HUES6 (cell line): ENCODE data around the gene MAP3K5.

Experiments
- H3K27ac ChIP-seq: 2 replicates; pipeline ENCODE4 v1.7.0; 2013; ENCODE audit warnings: low read depth, mild to moderate bottlenecking, low read length, inconsistent platforms
- H3K27me3 ChIP-seq: 2 replicates; pipeline ENCODE4 v1.6.1; 2013; ENCODE audit warnings: low read length; ENCODE audit not compliant: control insufficient read depth, insufficient read depth
- H3K36me3 ChIP-seq: 2 replicates; pipeline ENCODE4 v1.6.1; 2013; ENCODE audit warnings: low read length; ENCODE audit not compliant: control insufficient read depth, insufficient read depth
- H3K4me1 ChIP-seq: 2 replicates; pipeline ENCODE4 v1.6.1; 2013; ENCODE audit warnings: low read length; ENCODE audit not compliant: control insufficient read depth, insufficient read depth
- H3K4me3 ChIP-seq: 2 replicates; pipeline ENCODE4 v1.5.1; 2013; ENCODE audit warnings: low read depth, low read length
- H3K9ac ChIP-seq: one replicate; pipeline ENCODE4 v1.6.1; 2013; ENCODE audit warnings: mild to moderate bottlenecking, low read length
- H3K9me3 ChIP-seq: 2 replicates; pipeline ENCODE4 v1.6.1; 2013; ENCODE audit warnings: low read depth, low read length; ENCODE audit not compliant: control insufficient read depth, insufficient read depth

The MAP3K5 gene

DNA sequence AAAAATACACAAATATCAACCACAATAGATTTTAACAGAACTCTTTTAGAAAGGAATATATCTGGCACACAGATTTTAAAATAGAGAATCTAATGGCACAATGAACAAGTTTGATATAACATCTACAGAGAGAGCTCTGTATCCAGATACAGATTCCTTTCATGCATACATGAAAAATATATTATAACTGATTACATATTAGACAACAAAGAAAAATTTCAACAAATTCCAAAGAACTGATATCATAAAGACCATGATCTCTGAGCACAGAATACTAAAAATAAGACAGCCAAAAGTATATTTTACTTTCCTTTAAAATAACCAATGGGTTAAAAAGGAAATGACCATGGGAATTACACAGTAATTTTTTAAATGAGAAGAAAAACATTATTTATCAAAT is 167.9 kb downstream of the MAP3K5 start:
- no peaks in the 10 kb centered on the region; the same call in 1 of the 2 replicates for H3K4me1 ChIP-seq
- H3K27me3 ChIP-seq, result no peaks in the 10 kb centered on the region
- no peaks in the 10 kb centered on the region for H3K36me3 ChIP-seq
- no peak overlapping the region for H3K27ac ChIP-seq
- no peaks in the 10 kb centered on the region for H3K9me3 ChIP-seq
- H3K4me3 ChIP-seq, result no peak overlapping the region
- no peak overlapping the region for H3K9ac ChIP-seq

DNA sequence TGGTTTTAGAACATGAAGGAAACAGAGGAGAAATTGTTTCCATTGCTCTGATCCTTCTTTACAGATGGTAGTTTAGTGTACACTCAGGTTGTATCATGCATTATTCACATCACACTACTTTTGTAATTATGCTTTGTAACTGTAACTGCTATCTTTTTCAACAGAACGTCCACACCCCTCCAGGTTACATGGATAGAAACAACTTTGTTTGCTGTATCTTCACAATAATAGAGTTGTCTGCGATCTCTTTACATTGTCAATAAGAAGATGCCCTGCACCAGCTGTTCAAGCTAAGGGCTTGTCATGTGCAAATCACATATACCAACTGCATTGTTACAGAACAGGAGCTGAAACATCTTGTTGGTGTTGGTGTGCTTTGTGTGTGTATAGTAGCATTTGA is 174.2 kb downstream of the MAP3K5 start:
- Histone ChIP-seq H3K4me1 (peaks cover 21% of the 10 kb centered on the region), H3K4me3 (no peak overlapping the region), H3K27ac (no peak overlapping the region), H3K36me3 (no peaks in the 10 kb centered on the region), H3K9me3 (no peaks in the 10 kb centered on the region), H3K9ac (no peak overlapping the region), H3K27me3 (no peaks in the 10 kb centered on the region)

- Histone ChIP-seq H3K36me3 (no peaks in the 10 kb centered on the region), H3K4me1 (peaks cover 33% of the 10 kb centered on the region), H3K4me3 (no peak overlapping the region), H3K27ac (no peak overlapping the region), H3K27me3 (no peaks in the 10 kb centered on the region), H3K9me3 (no peaks in the 10 kb centered on the region), H3K9ac (no peak overlapping the region)
Measured at GRCh38 chr6:136616527-136616926, 175.8 kb downstream of the MAP3K5 start.

DNA sequence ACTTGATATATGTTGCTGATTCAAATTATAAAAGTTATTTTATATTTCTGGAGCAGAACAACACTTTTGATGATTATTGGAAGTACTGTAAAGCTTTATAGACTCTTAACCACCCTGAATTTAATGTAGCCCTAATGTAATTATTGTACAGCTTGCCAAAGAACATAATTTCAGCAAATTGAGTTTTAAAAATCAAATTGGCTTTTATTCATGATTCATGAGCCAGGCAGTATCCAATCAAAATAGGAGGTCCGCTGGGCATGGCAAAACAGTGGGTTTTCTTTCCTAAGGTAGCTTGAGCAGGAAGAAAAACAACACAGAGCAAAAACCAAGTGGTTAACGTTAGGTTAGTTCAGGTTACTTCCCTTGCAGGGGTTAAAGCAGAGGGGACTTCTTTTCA is 177.3 kb downstream of the MAP3K5 start:
- no peaks in the 10 kb centered on the region for H3K36me3 ChIP-seq
- no peak overlapping the region for H3K4me3 ChIP-seq
- no peaks in the 10 kb centered on the region for H3K9me3 ChIP-seq
- H3K9ac ChIP-seq, result no peak overlapping the region
- H3K27ac ChIP-seq, result no peak overlapping the region
- H3K27me3 ChIP-seq, result no peaks in the 10 kb centered on the region
- peaks cover 43% of the 10 kb centered on the region for H3K4me1 ChIP-seq

DNA sequence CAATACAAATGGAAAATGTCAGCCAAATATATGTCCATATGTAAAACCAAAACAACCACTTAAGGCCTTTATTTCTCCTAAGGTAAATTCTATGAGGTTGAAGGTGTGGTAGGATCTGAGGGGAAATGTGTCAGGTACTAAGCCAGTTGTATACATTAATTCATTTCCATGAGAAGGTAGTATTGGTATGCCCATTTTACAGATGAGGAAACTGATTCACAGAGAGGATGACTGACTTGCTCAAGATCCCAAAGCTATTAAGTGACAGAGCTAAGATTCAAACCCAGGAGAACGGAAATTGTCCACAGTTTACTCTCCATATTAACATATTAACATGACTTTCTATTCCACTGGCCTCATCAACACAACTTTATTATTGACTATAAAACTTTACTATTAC is 177.9 kb downstream of the MAP3K5 start:
- H3K27me3 ChIP-seq, result no peaks in the 10 kb centered on the region
- H3K9ac ChIP-seq, result no peak overlapping the region
- H3K27ac ChIP-seq, result no peak overlapping the region
- peaks cover 48% of the 10 kb centered on the region for H3K4me1 ChIP-seq
- H3K36me3 ChIP-seq, result no peaks in the 10 kb centered on the region
- H3K4me3 ChIP-seq, result no peak overlapping the region
- H3K9me3 ChIP-seq, result no peaks in the 10 kb centered on the region

DNA sequence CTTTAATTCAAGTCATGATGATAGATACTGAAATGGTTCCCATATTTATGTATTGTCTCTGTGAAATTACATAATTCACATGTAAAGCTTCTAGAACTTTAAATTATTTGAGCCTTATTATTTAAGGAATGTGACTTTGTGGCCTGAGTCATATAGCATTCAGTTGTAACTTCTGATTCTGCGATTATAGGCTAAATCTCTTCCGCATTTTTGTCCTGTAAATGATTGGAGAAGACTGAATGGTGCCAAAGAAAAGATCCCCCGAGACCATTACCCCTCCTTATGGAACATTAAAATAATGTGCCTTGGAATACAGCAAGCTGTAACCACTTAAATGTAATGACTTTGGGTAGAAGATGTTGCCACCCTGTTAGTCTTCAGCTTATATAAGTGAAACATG is 178.8 kb downstream of the MAP3K5 start:
- H3K4me3 ChIP-seq, result no peak overlapping the region
- no peaks in the 10 kb centered on the region for H3K27me3 ChIP-seq
- no peaks in the 10 kb centered on the region for H3K9me3 ChIP-seq
- no peak overlapping the region for H3K27ac ChIP-seq
- peaks cover 52% of the 10 kb centered on the region for H3K4me1 ChIP-seq
- no peak overlapping the region for H3K9ac ChIP-seq
- H3K36me3 ChIP-seq, result no peaks in the 10 kb centered on the region

- Histone ChIP-seq H3K4me1 (peaks cover 49% of the 10 kb centered on the region), H3K27me3 (no peaks in the 10 kb centered on the region), H3K4me3 (no peak overlapping the region), H3K36me3 (no peaks in the 10 kb centered on the region), H3K9ac (no peak overlapping the region), H3K9me3 (no peaks in the 10 kb centered on the region), H3K27ac (peak overlapping the region; percentile 24; the same call in 1 of the 2 replicates)
Measured at GRCh38 chr6:136612666-136613389, 179.4 kb downstream of the MAP3K5 start.

DNA sequence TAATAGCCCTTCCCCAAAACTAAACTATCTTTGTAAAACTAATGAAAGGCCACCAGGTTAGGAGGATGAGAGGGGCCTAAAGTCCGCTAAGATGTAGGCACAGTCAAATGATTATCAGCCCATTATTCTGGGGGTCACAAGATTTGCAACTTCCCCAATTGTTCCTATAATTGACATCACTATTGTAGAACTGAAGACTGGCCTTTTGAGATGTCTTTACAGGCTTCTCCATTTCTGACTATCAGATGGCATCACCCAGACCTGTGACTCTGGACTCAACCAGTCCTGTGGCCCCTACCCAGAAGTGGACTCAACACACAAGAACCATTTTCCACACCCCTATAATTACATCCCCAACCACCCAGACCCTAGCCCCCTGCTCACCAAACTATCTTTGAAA is 180.5 kb downstream of the MAP3K5 start:
- Histone ChIP-seq H3K9ac (no peak overlapping the region), H3K36me3 (no peaks in the 10 kb centered on the region), H3K4me1 (peaks cover 49% of the 10 kb centered on the region), H3K4me3 (no peak overlapping the region), H3K27ac (no peak overlapping the region), H3K9me3 (no peaks in the 10 kb centered on the region), H3K27me3 (no peaks in the 10 kb centered on the region)

DNA sequence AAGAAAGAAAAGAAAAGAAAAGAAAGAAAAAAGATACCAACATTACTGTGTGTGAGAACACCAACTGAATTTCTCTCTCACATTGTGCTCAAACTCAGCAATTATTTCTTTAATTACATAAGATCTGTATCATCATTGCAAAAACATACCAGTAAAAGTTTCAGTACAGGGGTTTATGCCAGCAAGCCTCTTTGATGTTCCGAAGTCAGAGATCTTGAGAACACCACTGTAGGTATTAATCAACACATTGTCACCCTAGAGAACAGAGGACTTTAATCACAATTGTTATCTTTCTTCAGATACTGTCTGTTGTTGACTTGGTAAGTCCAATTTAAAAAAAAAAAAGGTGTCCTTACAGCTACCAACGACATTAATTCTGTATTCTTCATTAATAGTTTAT is 181.1 kb downstream of the MAP3K5 start:
- no peaks in the 10 kb centered on the region for H3K27me3 ChIP-seq
- H3K9ac ChIP-seq, result no peak overlapping the region
- no peaks in the 10 kb centered on the region for H3K9me3 ChIP-seq
- H3K4me3 ChIP-seq, result no peak overlapping the region
- H3K4me1 ChIP-seq, result peaks cover 49% of the 10 kb centered on the region
- H3K36me3 ChIP-seq, result no peaks in the 10 kb centered on the region
- no peak overlapping the region for H3K27ac ChIP-seq

- no peaks in the 10 kb centered on the region for H3K27me3 ChIP-seq
- H3K4me1 ChIP-seq, result peaks cover 45% of the 10 kb centered on the region
- no peak overlapping the region for H3K9ac ChIP-seq
- H3K36me3 ChIP-seq, result no peaks in the 10 kb centered on the region
- peak overlapping the region; percentile 0; the same call in 1 of the 2 replicates for H3K27ac ChIP-seq
- no peak overlapping the region for H3K4me3 ChIP-seq
- H3K9me3 ChIP-seq, result no peaks in the 10 kb centered on the region
Measured at GRCh38 chr6:136609873-136610706, 182.2 kb downstream of the MAP3K5 start.

- Histone ChIP-seq H3K27me3 (no peaks in the 10 kb centered on the region), H3K9me3 (no peaks in the 10 kb centered on the region), H3K27ac (no peak overlapping the region), H3K36me3 (no peaks in the 10 kb centered on the region), H3K4me3 (no peak overlapping the region), H3K4me1 (peaks cover 43% of the 10 kb centered on the region), H3K9ac (no peak overlapping the region)
Measured at GRCh38 chr6:136608991-136609390, 183.3 kb downstream of the MAP3K5 start.
